ENCODE results near the gene EIF5B. TPM values are rescaled to one million over a fixed set of nuclear protein-coding genes. Genes with fewer than 3 reads are reported as not detected.
"Not testable (repeated sequence)": the region's sequence is repeated elsewhere in the genome, so short reads cannot be mapped to it uniquely, and the experiment has no call there.

Gene EIF5B
- total and polyA plus RNA-seq, 2 of the 8 experiments (the other 6 are each of a cell fraction or from before 2014, with no cell fraction given): 10.7 to 64.5 TPM

GRCh38 chr2:99342536-99342935 is 5.3 kb downstream of the EIF5B start (continued):
- TF ChIP-seq JUN (IDR thresholded peaks at IDR 0.05; ENCODE audit: low read depth, low read length): no peak
- no peak for TF ChIP-seq EZH2 (IDR thresholded peaks at IDR 0.05; ENCODE audit: low read depth, low read length, severe bottlenecking)
- no peak for TF ChIP-seq SP2 (IDR thresholded peaks at IDR 0.05; ENCODE audit: low read length)

- H2BK120ac ChIP-seq (replicated peaks; ENCODE audit: low read depth, low read length); H3K9me3 ChIP-seq (ENCODE audit: insufficient read depth in 2 of 2, low read depth in 1 of 2, low read length in 1 of 2); H3K14ac ChIP-seq (ENCODE audit: insufficient read length); H3K4me3 ChIP-seq (ENCODE audit: extremely low read depth in 1 of 4, insufficient read depth in 2 of 4, low read depth in 3 of 4, low read length in 4 of 4); DNase-seq (ENCODE audit: low read depth in 1 of 2, low spot score in 2 of 2); H2BK15ac ChIP-seq (ENCODE audit: low read length); H3K9ac ChIP-seq (replicated peaks in 1 of 4; ENCODE audit: extremely low read depth in 1 of 4, low read depth in 3 of 4, low read length in 3 of 4); H3K4me2 ChIP-seq (ENCODE audit: insufficient read depth in 1 of 2, low read depth in 2 of 2, low read length in 2 of 2); H3K36me3 ChIP-seq (ENCODE audit: control insufficient read depth in 2 of 4, insufficient read depth in 4 of 4, low read length in 3 of 4); H2BK12ac ChIP-seq (ENCODE audit: low read depth, low read length); FAIRE-seq; H3K79me1 ChIP-seq (ENCODE audit: low read depth, low read length); H4K91ac ChIP-seq (replicated peaks; ENCODE audit: insufficient read length, low read length); H3K27ac ChIP-seq (ENCODE audit: low read depth, low read length); H2AK5ac ChIP-seq (ENCODE audit: low read depth, low read length); H3K56ac ChIP-seq (replicated peaks; ENCODE audit: insufficient read length, low read depth, low read length); H2BK5ac ChIP-seq (ENCODE audit: low read depth, low read length); H3K23ac ChIP-seq (ENCODE audit: insufficient read length); H3K18ac ChIP-seq (ENCODE audit: extremely low read depth, low read length); H2BK20ac ChIP-seq (ENCODE audit: low read length); H3K4me1 ChIP-seq (replicated peaks in 1 of 4; ENCODE audit: control insufficient read depth in 3 of 4, insufficient read depth in 4 of 4, low read length in 3 of 4); H4K8ac ChIP-seq (ENCODE audit: extremely low read depth, insufficient read depth, low read length); H3K27me3 ChIP-seq (replicated peaks in 1 of 4; ENCODE audit: control insufficient read depth in 3 of 4, extremely low read depth in 1 of 4, insufficient read depth in 3 of 4, low read length in 3 of 4); H3K4ac ChIP-seq (replicated peaks; ENCODE audit: insufficient read length, low read depth, low read length); H4K5ac ChIP-seq (ENCODE audit: insufficient read length, low read depth, low read length); H3K23me2 ChIP-seq (ENCODE audit: low read depth, low read length); H2AFZ ChIP-seq (ENCODE audit: low read length): not testable (repeated sequence)
- CTCF ChIA-PET (ENCODE audit: partially characterized antibody): interaction anchor here (1.1 kb wide), 1 partner anchor 8 kb away, joined by 3 read pairs; no protein-coding TSS in a partner anchor
- Histone ChIP-seq H3K79me2 (ENCODE audit: control insufficient read depth in 1 of 2, insufficient read depth in 2 of 2, low read length in 2 of 2) (peaks cover 34 to 99% of the 10 kb centered on the region in 2 experiments), H4K20me1 (replicated peaks in 1 of 2; ENCODE audit: control insufficient read depth in 1 of 2, insufficient read depth in 2 of 2, low read length in 2 of 2) (peaks cover 9 to 11% of the 10 kb centered on the region in 2 experiments)
- WGBS, 2 experiments (ENCODE audit: extremely low coverage in 1 of 2, insufficient coverage in 1 of 2, insufficient read length in 1 of 2, insufficient replicate concordance in 2 of 2, low coverage in 1 of 2, low lambda C conversion rate in 2 of 2, missing lambda C conversion rate in 1 of 2): 99% methylated on average over 6 of the region's 7 CpGs; no CpG with 5 or more reads in 1 of the 2 experiments
- POLR2A ChIA-PET (ENCODE audit: partially characterized antibody): interaction anchor here (1.2 kb wide), 1 partner anchor 10 kb away, joined by 3 read pairs; the partner anchor contains the start of gene TXNDC9
These were observed 8.3 kb downstream of the EIF5B start for GRCh38 chr2:99345446-99345845.

All from H1 (cell line).